GM06990 (cell line): ENCODE measurements around the gene STK25.

Experiments
- DNase-seq: peaks from one replicate; pipeline ENCODE4 v3.0.0-alpha.2; 2011; ENCODE audit not compliant: insufficient read length; ENCODE audit errors: extremely low read depth
- H3K27me3 ChIP-seq: replicated peaks from 2 replicates; pipeline ENCODE4 v1.6.0; 2011; ENCODE audit warnings: low read length; ENCODE audit not compliant: control insufficient read depth, insufficient read depth
- H3K36me3 ChIP-seq: 2 replicates; pipeline ENCODE4 v1.5.1; 2011; ENCODE audit warnings: low read length; ENCODE audit not compliant: control insufficient read depth, insufficient read depth
- H3K4me3 ChIP-seq: replicated peaks from 2 replicates; pipeline ENCODE4 v1.5.1; 2011; ENCODE audit warnings: low read depth, mild to moderate bottlenecking, control low read depth, low read length
- TF ChIP-seq, protein P1 (sequence below): IDR thresholded peaks from 2 replicates; pipeline ENCODE4 v1.5.1; 2011; ENCODE audit warnings: low read length, control low read depth, mild to moderate bottlenecking, inconsistent platforms; ENCODE audit not compliant: insufficient read depth, poor library complexity, severe bottlenecking

The STK25 gene

GRCh38 chr2:241516520-241516965 lies 8.2 kb upstream of the STK25 start:
- H3K27me3 ChIP-seq = no peaks in the 10 kb centered on the region

GRCh38 chr2:241514986-241515737 lies 6.8 kb upstream of the STK25 start:
- peak; percentile 47 for DNase-seq
- Histone ChIP-seq H3K27me3 (no peaks in the 10 kb centered on the region), H3K4me3 (peak overlapping the region; percentile 31), H3K36me3 (no peaks in the 10 kb centered on the region)
- TF ChIP-seq, protein P1, sequence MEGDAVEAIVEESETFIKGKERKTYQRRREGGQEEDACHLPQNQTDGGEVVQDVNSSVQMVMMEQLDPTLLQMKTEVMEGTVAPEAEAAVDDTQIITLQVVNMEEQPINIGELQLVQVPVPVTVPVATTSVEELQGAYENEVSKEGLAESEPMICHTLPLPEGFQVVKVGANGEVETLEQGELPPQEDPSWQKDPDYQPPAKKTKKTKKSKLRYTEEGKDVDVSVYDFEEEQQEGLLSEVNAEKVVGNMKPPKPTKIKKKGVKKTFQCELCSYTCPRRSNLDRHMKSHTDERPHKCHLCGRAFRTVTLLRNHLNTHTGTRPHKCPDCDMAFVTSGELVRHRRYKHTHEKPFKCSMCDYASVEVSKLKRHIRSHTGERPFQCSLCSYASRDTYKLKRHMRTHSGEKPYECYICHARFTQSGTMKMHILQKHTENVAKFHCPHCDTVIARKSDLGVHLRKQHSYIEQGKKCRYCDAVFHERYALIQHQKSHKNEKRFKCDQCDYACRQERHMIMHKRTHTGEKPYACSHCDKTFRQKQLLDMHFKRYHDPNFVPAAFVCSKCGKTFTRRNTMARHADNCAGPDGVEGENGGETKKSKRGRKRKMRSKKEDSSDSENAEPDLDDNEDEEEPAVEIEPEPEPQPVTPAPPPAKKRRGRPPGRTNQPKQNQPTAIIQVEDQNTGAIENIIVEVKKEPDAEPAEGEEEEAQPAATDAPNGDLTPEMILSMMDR = no peak

More at GRCh38 chr2:241516520-241516965, 8.2 kb upstream of the STK25 start:
- no peak for DNase-seq
- TF ChIP-seq, protein P1 = no peak
- peak overlapping the region; percentile 7 for H3K4me3 ChIP-seq
- H3K36me3 ChIP-seq = no peaks in the 10 kb centered on the region

DNA sequence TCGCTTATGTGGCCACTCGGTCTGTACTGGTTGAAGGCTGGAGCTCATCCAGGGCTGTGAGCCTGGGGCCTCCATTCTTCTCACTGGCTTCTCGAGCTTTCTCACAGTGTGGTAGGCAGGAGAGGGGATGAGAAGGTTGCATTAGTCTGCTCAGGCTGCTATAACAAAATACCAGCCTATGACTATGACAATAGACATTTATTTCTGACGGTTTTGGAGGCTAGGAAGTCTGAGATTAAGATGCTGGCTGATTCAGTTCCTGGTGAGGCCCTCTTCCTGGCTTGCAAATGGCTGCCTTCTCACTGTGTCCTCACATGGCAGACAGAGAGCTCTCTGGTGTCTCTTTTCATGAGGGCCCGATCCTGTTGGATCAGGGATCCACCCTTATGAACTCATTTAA lies 6.2 kb upstream of the STK25 start:
- Histone ChIP-seq H3K36me3 (no peaks in the 10 kb centered on the region), H3K27me3 (no peaks in the 10 kb centered on the region), H3K4me3 (no peak overlapping the region)
- TF ChIP-seq, protein P1 = no peak
- DNase-seq = no peak

DNA sequence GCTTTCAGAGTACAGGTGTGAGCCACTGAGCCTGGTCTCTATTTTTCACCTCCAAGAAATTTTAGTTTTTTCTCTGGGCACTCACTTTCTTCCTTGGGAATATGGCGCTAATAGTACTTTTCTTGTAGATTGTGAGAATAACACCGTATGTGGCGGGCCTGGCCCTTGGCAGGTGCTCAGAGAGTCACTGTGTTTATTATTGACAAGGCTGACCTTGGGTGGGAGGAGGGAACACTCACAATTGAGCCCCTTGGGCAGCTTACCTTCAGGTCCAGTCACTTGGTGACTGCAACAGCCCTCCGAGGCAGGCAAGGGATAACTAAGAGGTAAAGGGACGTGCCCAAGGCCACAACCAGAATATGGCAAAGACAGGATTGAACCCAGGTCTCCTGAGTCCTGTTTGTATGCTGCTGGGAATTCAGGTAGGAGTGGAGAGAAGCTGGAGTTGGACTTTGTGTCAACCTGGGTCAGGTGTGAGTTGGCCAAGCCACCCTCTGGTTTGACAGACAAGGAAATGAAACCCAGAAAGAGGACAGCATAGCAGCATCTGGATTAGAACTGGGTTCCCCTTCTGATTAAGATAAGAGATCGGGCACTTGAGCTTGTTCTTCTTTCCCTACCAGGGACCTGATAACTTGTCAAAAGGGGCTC lies 2.8 kb upstream of the STK25 start:
- Histone ChIP-seq H3K4me3 (no peak overlapping the region), H3K27me3 (no peaks in the 10 kb centered on the region), H3K36me3 (no peaks in the 10 kb centered on the region)
- TF ChIP-seq, protein P1 = no peak
- DNase-seq = no peak

DNA sequence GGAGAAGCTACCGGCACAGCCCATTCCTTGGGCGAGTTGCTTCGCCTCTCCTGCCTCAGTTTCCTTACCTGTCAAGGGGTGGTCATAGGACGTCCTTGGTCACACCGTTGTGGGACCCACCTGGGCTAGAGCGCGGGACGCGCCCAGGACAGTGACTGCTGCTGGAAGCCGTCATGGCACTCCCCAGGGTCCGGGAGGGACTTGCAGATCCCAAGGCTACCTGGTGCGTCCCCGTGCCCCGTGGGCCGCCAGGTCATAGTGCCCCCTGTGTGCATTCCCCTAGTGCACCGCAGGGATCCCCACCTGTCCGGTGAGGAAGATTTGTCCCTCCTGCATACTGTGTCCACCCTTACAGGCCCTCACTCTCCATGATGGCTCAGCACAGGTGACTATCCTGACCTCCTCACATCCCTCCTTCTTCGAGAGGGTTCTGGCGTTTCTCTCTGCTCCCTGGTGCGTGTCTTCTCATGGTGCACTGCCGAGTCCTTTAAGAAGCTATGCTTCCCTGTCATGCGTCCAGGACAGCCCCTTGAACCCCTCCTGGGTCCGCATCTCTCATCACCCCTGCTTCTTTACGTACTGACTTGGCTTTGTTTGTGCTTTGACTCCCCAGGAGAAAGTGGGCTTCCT lies 886 bp upstream of the STK25 start:
- Histone ChIP-seq H3K27me3 (no peaks in the 10 kb centered on the region), H3K4me3 (peak overlapping the region; percentile 64), H3K36me3 (no peaks in the 10 kb centered on the region)
- TF ChIP-seq, protein P1 = no peak
- DNase-seq = peak; percentile 45
